ENCODE data around the gene TRAF4.

GRCh38 chr17:28744104-28744971, 527 bp downstream of the TRAF4 start:
- TF ChIP-seq CTCF (optimal IDR thresholded peaks at IDR 0.05 in 1 of 3, IDR thresholded peaks at IDR 0.05 in 1 of 3, conservative IDR thresholded peaks at IDR 0.05 in 1 of 3; ENCODE audit: extremely low read depth in 1 of 3, insufficient read depth in 2 of 3, low read length in 3 of 3) (no peak), EZH2 (IDR thresholded peaks at IDR 0.05; ENCODE audit: low read length) (no peak)
